Left renal pelvis (tissue), 4 donors: ENCODE measurements around the gene SYNE3. TPM values are rescaled to one million over a fixed set of nuclear protein-coding genes. Genes with fewer than 3 reads are reported as not detected.

ENCODE experiments used
- DNase-seq, 4 donors: peaks; one replicate each; pipeline ENCODE4 v3.0.0-alpha.2; 2013; ENCODE audit warnings: low read depth in 4 of 4, low spot score in 3 of 4
- polyA plus RNA-seq, 4 donors: library from polyadenylated mRNA; unstranded; fragments of 120-200 nt; gene quantifications; one replicate each; pipeline ENCODE4 v1.2.1, GENCODE V29; 2013; ENCODE audit not compliant: insufficient read length in 4 of 4

Gene SYNE3
- polyA plus RNA-seq = 1 to 10 TPM; 1.9 to 6.1 (median 2.2) TPM

- DNase-seq = no peak
These were observed at the start of gene SYNE3 for GRCh38 chr14:95516554-95517181. Gene SYNE3 (minus strand): TSS chr14:95516650. CDS start chr14:95475821, 40,829 bp downstream.

GRCh38 chr14:95564060-95564459, 47.6 kb upstream of the SYNE3 start:
- no peak for DNase-seq

- no peak for DNase-seq
These were observed 46.6 kb upstream of the SYNE3 start for GRCh38 chr14:95562892-95563685.

- DNase-seq = peak; percentile 54 to 82 (median 75)
These were observed 44.6 kb upstream of the SYNE3 start for GRCh38 chr14:95561001-95561412.

- DNase-seq = no peak
These were observed 42.8 kb upstream of the SYNE3 start for GRCh38 chr14:95559203-95559602.

- no peak for DNase-seq
These were observed 41.4 kb upstream of the SYNE3 start for GRCh38 chr14:95557832-95558231.

GRCh38 chr14:95557291-95557690, 40.8 kb upstream of the SYNE3 start:
- DNase-seq = no peak

- DNase-seq = no peak
These were observed 38.6 kb upstream of the SYNE3 start for GRCh38 chr14:95555053-95555452.

GRCh38 chr14:95553141-95553540, 36.7 kb upstream of the SYNE3 start:
- no peak for DNase-seq

- DNase-seq = no peak
These were observed 35.0 kb upstream of the SYNE3 start for GRCh38 chr14:95551435-95551834.

GRCh38 chr14:95549656-95550585, 33.5 kb upstream of the SYNE3 start:
- DNase-seq = no peak

- no peak for DNase-seq
These were observed 32.0 kb upstream of the SYNE3 start for GRCh38 chr14:95548328-95548929.

- no peak for DNase-seq
These were observed 31.3 kb upstream of the SYNE3 start for GRCh38 chr14:95547626-95548327.

GRCh38 chr14:95547272-95547625, 30.8 kb upstream of the SYNE3 start:
- no peak for DNase-seq

- no peak for DNase-seq
These were observed 29.2 kb upstream of the SYNE3 start for GRCh38 chr14:95545515-95546168.

GRCh38 chr14:95544588-95544987, 28.1 kb upstream of the SYNE3 start:
- no peak for DNase-seq

GRCh38 chr14:95543021-95543420, 26.6 kb upstream of the SYNE3 start:
- no peak for DNase-seq

GRCh38 chr14:95541932-95542930, 25.8 kb upstream of the SYNE3 start:
- no peak for DNase-seq
